Body of pancreas (tissue), 4 donors: ENCODE results near the gene GCNT1. TPM values are rescaled to one million over a fixed set of nuclear protein-coding genes. Genes with fewer than 3 reads are reported as not detected.
"Not testable (repeated sequence)": the region's sequence is repeated elsewhere in the genome, so short reads cannot be mapped to it uniquely, and the experiment has no call there.

Experiments used
- ATAC-seq: fragments of 150-250 bp; one replicate; pipeline ENCODE4 v1.9.1; 2016
- DNase-seq, 4 donors: peaks; one replicate each; pipeline ENCODE4 v3.0.0-alpha.2; 2019
- H3K27ac ChIP-seq, 4 donors: fragments of 200-600 bp; sonication (generic); 1 replicate in 3 of 4; 2 replicates in 1 of 4; pipeline versions ENCODE4 v1.5.1 to v1.6.1; 2016 to 2019; ENCODE audit warnings: mild to moderate bottlenecking in 1 of 4, mixed read lengths in 1 of 4, moderate library complexity in 1 of 4
- H3K27me3 ChIP-seq, 2 donors: fragments of 200-600 bp; sonication (generic); one replicate each; pipeline ENCODE4 v1.6.0; 2016; ENCODE audit warnings: mild to moderate bottlenecking in 1 of 2
- H3K36me3 ChIP-seq, 2 donors: fragments of 200-600 bp; sonication (generic); replicated peaks in 1 of 2; 2 replicates each; pipeline ENCODE4 v1.5.1; 2016; ENCODE audit warnings: low read depth in 2 of 2; ENCODE audit not compliant: insufficient read depth in 1 of 2
- H3K4me1 ChIP-seq: fragments of 200-600 bp; sonication (generic); one replicate; pipeline ENCODE4 v1.6.0; 2016
- H3K4me3 ChIP-seq, 2 donors: fragments of 200-600 bp; sonication (generic); 1 replicate in 1 of 2; 2 replicates in 1 of 2; pipeline ENCODE4 v1.5.1; 2016 to 2019
- H3K9me3 ChIP-seq, 3 donors: fragments of 200-600 bp; sonication (generic); 1 replicate in 2 of 3; 2 replicates in 1 of 3; pipeline ENCODE4 v1.5.1; 2016
- CTCF ChIP-seq, 7 experiments: fragments of 450-650 bp in 4 of 7; fragments of 200-600 bp in 3 of 7; sonication (generic) in 3 of 7; IDR thresholded peaks; one replicate each; pipeline ENCODE4 v1.5.1; 2016 to 2019; ENCODE audit warnings: antibody characterized with exemption in 7 of 7
- POLR2A ChIP-seq, 3 donors: fragments of 450-650 bp; IDR thresholded peaks; one replicate each; pipeline ENCODE4 v1.6.1; 2016; ENCODE audit warnings: antibody characterized with exemption in 3 of 3, mild to moderate bottlenecking in 2 of 3
- WGBS, 2 donors: methylation state at CpG; one replicate each; pipeline ENCODE4 v1.1.5; 2017; 5-methylcytosine and 5-hydroxymethylcytosine counted together
- intact Hi-C: fragments of 100-400 bp; cut with DNase I; formaldehyde crosslinking; loops from one replicate; pipeline ENCODE4 v1.15.1; 2023
- total RNA-seq, 2 donors: library from RNA; depleted of rRNA; stranded (reverse); fragments of >200 nt; gene quantifications; one replicate each; pipeline ENCODE4 v1.1.0, GENCODE V29; 2016

GCNT1 gene
- total RNA-seq, 2 donors from 2014 or later: 7.3 to 34.2 TPM

DNA sequence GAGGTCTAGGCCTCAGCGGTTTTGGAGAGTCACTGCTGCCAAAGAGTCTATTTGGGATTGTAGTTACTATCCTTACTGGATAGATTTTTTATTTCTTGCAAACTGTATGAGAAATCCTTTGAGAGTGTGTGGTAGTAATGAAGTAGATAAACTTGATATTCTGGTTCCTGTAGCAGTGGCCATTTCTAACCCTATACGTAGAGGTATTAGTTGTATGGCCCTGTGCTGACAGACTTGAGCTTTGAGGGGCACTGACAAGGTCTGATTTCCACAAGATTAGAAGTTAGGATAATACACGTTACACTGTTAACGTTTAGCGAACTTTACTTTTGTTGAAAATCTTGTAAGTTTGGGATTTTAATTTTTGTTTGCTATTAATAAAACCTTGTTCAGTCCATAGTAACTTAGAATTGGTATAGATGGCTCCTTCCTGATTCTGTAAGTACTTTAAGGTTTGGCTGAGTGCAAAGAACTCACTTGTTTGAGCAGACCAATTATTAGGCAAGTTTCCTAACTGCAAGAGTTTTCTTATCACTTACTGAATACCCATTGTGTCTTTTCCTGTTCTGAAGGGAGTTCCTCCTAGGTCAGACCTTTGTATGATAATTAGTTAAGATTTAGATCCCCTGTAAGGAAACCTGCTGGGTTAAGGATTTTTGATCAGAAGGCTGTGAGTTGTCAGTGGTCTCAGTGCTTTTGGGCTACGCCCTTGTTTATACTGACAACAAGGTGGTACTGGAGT lies 31.4 kb downstream of the GCNT1 start:
- no peak for TF ChIP-seq CTCF (IDR thresholded peaks at IDR 0.05)
- TF ChIP-seq POLR2A (IDR thresholded peaks at IDR 0.05): no peak
- intact Hi-C loops: no loop called here
- Histone ChIP-seq H3K9me3 (no peaks in the 10 kb centered on the region), H3K4me1 (no peaks in the 10 kb centered on the region), H3K36me3 (no peaks in the 10 kb centered on the region), H3K4me3 (no peak overlapping the region), H3K27ac (no peak overlapping the region), H3K27me3 (no peaks in the 10 kb centered on the region)
- WGBS, 2 donors: 80 to 91% methylated on average over 6 of the region's 6 CpGs
- ATAC-seq (no peak), DNase-seq (no peak)

DNA sequence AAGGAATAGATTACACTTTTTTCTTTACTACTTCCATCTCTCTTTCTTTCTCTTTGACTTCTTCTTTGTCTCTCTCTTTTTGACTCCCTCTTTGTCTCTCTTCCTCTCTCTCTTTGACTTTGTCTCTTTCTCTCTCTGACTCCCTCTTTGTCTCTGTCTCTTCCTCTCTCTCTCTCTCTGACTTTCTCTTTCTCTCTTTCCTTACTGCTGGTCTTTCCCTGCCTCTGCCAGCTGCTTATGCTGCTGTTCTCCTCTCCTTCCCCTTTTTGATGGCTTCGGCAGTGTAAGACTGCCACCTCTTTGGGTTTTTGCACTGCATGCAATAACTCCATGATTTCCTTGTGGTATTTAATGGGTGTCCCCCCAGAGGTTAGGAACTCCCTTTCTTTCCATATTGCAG lies 32.1 kb downstream of the GCNT1 start:
- H3K27ac ChIP-seq, H3K36me3 ChIP-seq, H3K4me1 ChIP-seq, H3K27me3 ChIP-seq, H3K9me3 ChIP-seq, intact Hi-C loops, H3K4me3 ChIP-seq, DNase-seq, ATAC-seq: not testable (repeated sequence)
- 82 to 93% methylated on average over 1 of the region's 1 CpG for WGBS, 2 donors

- H3K4me1 ChIP-seq, ATAC-seq, H3K4me3 ChIP-seq, H3K9me3 ChIP-seq, H3K27me3 ChIP-seq, H3K27ac ChIP-seq, intact Hi-C loops, DNase-seq, H3K36me3 ChIP-seq: not testable (repeated sequence)
- 82 to 91% methylated on average over 1 of the region's 1 CpG for WGBS, 2 donors
Observed at GRCh38 chr9:76493496-76493895, 34.5 kb downstream of the GCNT1 start.

DNA sequence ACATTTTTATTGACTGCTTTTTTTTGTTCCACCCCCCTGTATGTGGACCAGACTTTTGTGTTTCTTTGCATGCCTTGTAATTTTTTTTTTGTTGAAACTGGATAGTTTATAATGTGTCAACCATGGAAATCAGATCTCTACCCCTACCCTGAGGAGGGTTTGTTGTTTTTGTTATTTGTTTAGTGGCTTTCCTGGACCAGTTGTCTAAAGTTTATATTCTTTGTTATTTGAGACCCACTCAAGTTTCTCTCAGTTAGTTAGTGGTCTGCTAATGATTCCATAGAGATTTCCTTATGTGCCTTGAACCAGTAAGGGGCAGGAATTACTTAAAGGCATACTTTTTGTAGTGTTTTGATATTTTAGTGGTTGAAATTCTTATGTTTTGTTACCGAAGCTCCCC lies 41.1 kb downstream of the GCNT1 start:
- intact Hi-C loops: no loop called here
- WGBS, 2 donors: 92 to 93% methylated on average over 1 of the region's 1 CpG
- TF ChIP-seq POLR2A (IDR thresholded peaks at IDR 0.05): no peak
- no peak for TF ChIP-seq CTCF (IDR thresholded peaks at IDR 0.05)
- DNase-seq: no peak
- no peak overlapping the region for H3K27ac ChIP-seq
- H3K4me3 ChIP-seq: no peak overlapping the region
- H3K27me3 ChIP-seq: no peaks in the 10 kb centered on the region
- H3K4me1 ChIP-seq: no peaks in the 10 kb centered on the region
- no peaks in the 10 kb centered on the region for H3K36me3 ChIP-seq
- no peaks in the 10 kb centered on the region for H3K9me3 ChIP-seq
- no peak for ATAC-seq

DNA sequence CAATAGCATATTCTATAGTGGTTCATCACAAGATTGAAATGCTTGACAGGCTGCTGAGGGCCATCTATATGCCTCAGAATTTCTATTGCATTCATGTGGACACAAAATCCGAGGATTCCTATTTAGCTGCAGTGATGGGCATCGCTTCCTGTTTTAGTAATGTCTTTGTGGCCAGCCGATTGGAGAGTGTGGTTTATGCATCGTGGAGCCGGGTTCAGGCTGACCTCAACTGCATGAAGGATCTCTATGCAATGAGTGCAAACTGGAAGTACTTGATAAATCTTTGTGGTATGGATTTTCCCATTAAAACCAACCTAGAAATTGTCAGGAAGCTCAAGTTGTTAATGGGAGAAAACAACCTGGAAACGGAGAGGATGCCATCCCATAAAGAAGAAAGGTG lies 43.8 kb downstream of the GCNT1 start:
- WGBS, 2 donors: 81 to 93% methylated on average over 6 of the region's 6 CpGs
- no peak for ATAC-seq
- Histone ChIP-seq H3K4me3 (no peak overlapping the region), H3K9me3 (no peaks in the 10 kb centered on the region), H3K36me3 (no peaks in the 10 kb centered on the region), H3K27me3 (no peaks in the 10 kb centered on the region), H3K27ac (no peak overlapping the region), H3K4me1 (no peaks in the 10 kb centered on the region)
- DNase-seq: no peak
- intact Hi-C loops: no loop called here
- TF ChIP-seq POLR2A (IDR thresholded peaks at IDR 0.05) (no peak), CTCF (IDR thresholded peaks at IDR 0.05) (no peak)

DNA sequence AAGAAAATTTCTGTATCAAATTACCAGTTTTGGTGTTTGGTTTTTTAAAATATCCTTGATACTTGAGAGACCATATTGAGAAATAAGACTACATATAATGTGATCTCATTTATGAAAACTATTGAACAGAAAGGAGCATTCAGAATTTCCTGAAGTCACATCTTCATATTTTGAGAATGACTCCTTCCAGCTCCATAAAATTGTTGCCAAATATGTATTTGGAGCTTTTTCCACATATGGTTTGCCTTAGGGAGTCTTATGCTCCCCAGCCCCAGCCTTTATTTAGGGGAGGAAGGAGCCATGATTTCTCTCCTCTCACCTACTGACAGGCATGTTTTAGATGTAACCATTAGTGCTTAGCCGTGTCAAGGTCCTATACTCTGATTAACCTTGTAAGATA lies 51.1 kb downstream of the GCNT1 start:
- ATAC-seq: no peak
- no peaks in the 10 kb centered on the region for H3K36me3 ChIP-seq
- no peak overlapping the region for H3K4me3 ChIP-seq
- WGBS, 2 donors: 79 to 83% methylated on average over 1 of the region's 1 CpG
- H3K4me1 ChIP-seq: no peaks in the 10 kb centered on the region
- intact Hi-C loops: no loop called here
- no peaks in the 10 kb centered on the region for H3K27me3 ChIP-seq
- no peaks in the 10 kb centered on the region for H3K9me3 ChIP-seq
- TF ChIP-seq CTCF (IDR thresholded peaks at IDR 0.05) (no peak), POLR2A (IDR thresholded peaks at IDR 0.05) (no peak)
- no peak for DNase-seq
- no peak overlapping the region for H3K27ac ChIP-seq
